Parathyroid adenoma (tissue), 2 donors: ENCODE data around the gene KAZN.

Experiments
- H2AFZ ChIP-seq: fragments of 300-600 bp; sonication (generic); one replicate; pipeline ENCODE4 v1.7.0; 2017; ENCODE audit warnings: antibody characterized with exemption, mild to moderate bottlenecking
- H3K27ac ChIP-seq: fragments of 300-600 bp; sonication (generic); one replicate; pipeline ENCODE4 v1.7.0; 2017
- H3K27me3 ChIP-seq: fragments of 300-600 bp; sonication (generic); one replicate; pipeline ENCODE4 v1.7.0; 2017; ENCODE audit warnings: low read length; ENCODE audit not compliant: control insufficient read depth, insufficient read depth
- H3K36me3 ChIP-seq: fragments of 300-600 bp; sonication (generic); one replicate; pipeline ENCODE4 v1.7.0; 2017; ENCODE audit warnings: low read length; ENCODE audit not compliant: control insufficient read depth, insufficient read depth
- H3K4me1 ChIP-seq: fragments of 300-600 bp; sonication (generic); one replicate; pipeline ENCODE4 v1.7.0; 2017; ENCODE audit warnings: control low read depth
- H3K4me2 ChIP-seq: fragments of 300-600 bp; sonication (generic); one replicate; pipeline ENCODE4 v1.7.0; 2017; ENCODE audit warnings: low read length
- H3K4me3 ChIP-seq: fragments of 300-600 bp; sonication (generic); one replicate; pipeline ENCODE4 v1.7.0; 2017; ENCODE audit warnings: low read depth, low read length
- H3K79me2 ChIP-seq: fragments of 300-600 bp; sonication (generic); one replicate; pipeline ENCODE4 v1.7.0; 2017; ENCODE audit warnings: control low read depth
- H3K9ac ChIP-seq: fragments of 300-600 bp; sonication (generic); one replicate; pipeline ENCODE4 v1.7.0; 2017; ENCODE audit warnings: mild to moderate bottlenecking
- H3K9me3 ChIP-seq: fragments of 300-600 bp; sonication (generic); one replicate; pipeline ENCODE4 v1.7.0; 2017; ENCODE audit warnings: low read length; ENCODE audit not compliant: control insufficient read depth
- CTCF ChIP-seq: fragments of 300-600 bp; sonication (generic); IDR thresholded peaks from one replicate; pipeline ENCODE4 v1.7.0; 2017; ENCODE audit warnings: antibody characterized with exemption, mild to moderate bottlenecking
- donor health status: primary hyperparathyroidism.

The KAZN gene

GRCh38 chr1:15048437-15048980, 450.0 kb downstream of the KAZN start:
- H3K4me2 ChIP-seq, result no peak overlapping the region
- no peak overlapping the region for H2AFZ ChIP-seq
- H3K4me3 ChIP-seq, result no peak overlapping the region
- no peaks in the 10 kb centered on the region for H3K4me1 ChIP-seq
- H3K27me3 ChIP-seq, result no peaks in the 10 kb centered on the region
- no peak for TF ChIP-seq CTCF
- no peaks in the 10 kb centered on the region for H3K9me3 ChIP-seq
- peaks cover 7% of the 10 kb centered on the region for H3K79me2 ChIP-seq
- no peak overlapping the region for H3K9ac ChIP-seq
- no peaks in the 10 kb centered on the region for H3K36me3 ChIP-seq
- H3K27ac ChIP-seq, result no peak overlapping the region

- no peak overlapping the region for H3K4me3 ChIP-seq
- H3K9me3 ChIP-seq, result no peaks in the 10 kb centered on the region
- H3K36me3 ChIP-seq, result no peaks in the 10 kb centered on the region
- H3K27ac ChIP-seq, result no peak overlapping the region
- no peak overlapping the region for H3K9ac ChIP-seq
- TF ChIP-seq CTCF, result no peak
- no peaks in the 10 kb centered on the region for H3K4me1 ChIP-seq
- no peaks in the 10 kb centered on the region for H3K27me3 ChIP-seq
- peaks cover 7% of the 10 kb centered on the region for H3K79me2 ChIP-seq
- no peak overlapping the region for H3K4me2 ChIP-seq
- H2AFZ ChIP-seq, result no peak overlapping the region
Measured at GRCh38 chr1:15049067-15049466, 450.6 kb downstream of the KAZN start.

GRCh38 chr1:15051882-15052528, 453.5 kb downstream of the KAZN start:
- no peak overlapping the region for H3K9ac ChIP-seq
- no peaks in the 10 kb centered on the region for H3K9me3 ChIP-seq
- no peak for TF ChIP-seq CTCF
- H3K27me3 ChIP-seq, result no peaks in the 10 kb centered on the region
- no peak overlapping the region for H2AFZ ChIP-seq
- H3K79me2 ChIP-seq, result peaks cover 2% of the 10 kb centered on the region
- H3K4me1 ChIP-seq, result no peaks in the 10 kb centered on the region
- no peak overlapping the region for H3K4me2 ChIP-seq
- no peak overlapping the region for H3K4me3 ChIP-seq
- no peak overlapping the region for H3K27ac ChIP-seq
- H3K36me3 ChIP-seq, result no peaks in the 10 kb centered on the region

GRCh38 chr1:15053153-15053552, 454.7 kb downstream of the KAZN start:
- no peak overlapping the region for H3K27ac ChIP-seq
- H3K79me2 ChIP-seq, result no peaks in the 10 kb centered on the region
- H3K27me3 ChIP-seq, result no peaks in the 10 kb centered on the region
- no peak overlapping the region for H3K4me3 ChIP-seq
- no peak overlapping the region for H3K9ac ChIP-seq
- no peak overlapping the region for H2AFZ ChIP-seq
- TF ChIP-seq CTCF, result no peak
- no peaks in the 10 kb centered on the region for H3K9me3 ChIP-seq
- H3K36me3 ChIP-seq, result no peaks in the 10 kb centered on the region
- H3K4me2 ChIP-seq, result no peak overlapping the region
- no peaks in the 10 kb centered on the region for H3K4me1 ChIP-seq
